Right atrium auricular region (tissue), 2 donors: Measurements from ENCODE around the gene PAX7. TPM values are rescaled to one million over a fixed set of nuclear protein-coding genes. Genes with fewer than 3 reads are reported as not detected.

Source experiments
- DNase-seq: peaks from one replicate; pipeline ENCODE4 v3.0.0-alpha.2; 2019; ENCODE audit warnings: low spot score
- H3K27ac ChIP-seq, 2 donors: fragments of 200-600 bp; sonication (generic); 1 replicate in 1 of 2; 2 replicates in 1 of 2; pipeline ENCODE4 v1.5.1; 2016 to 2019
- H3K27me3 ChIP-seq, 2 donors: fragments of 200-600 bp; sonication (generic); one replicate each; pipeline versions ENCODE4 v1.5.1 to v1.6.0; 2017 to 2019
- H3K36me3 ChIP-seq: fragments of 200-600 bp; sonication (generic); one replicate; pipeline ENCODE4 v1.5.1; 2016
- H3K4me1 ChIP-seq, 2 donors: fragments of 200-600 bp; sonication (generic); one replicate each; pipeline versions ENCODE4 v1.5.1 to v1.6.0; 2017 to 2019
- H3K4me3 ChIP-seq, 2 donors: fragments of 200-600 bp; sonication (generic); 1 replicate in 1 of 2; 2 replicates in 1 of 2; pipeline ENCODE4 v1.5.1; 2017 to 2019; ENCODE audit warnings: mild to moderate bottlenecking in 1 of 2, moderate library complexity in 1 of 2
- H3K9me3 ChIP-seq, 2 donors: fragments of 200-600 bp; sonication (generic); one replicate each; pipeline ENCODE4 v1.5.1; 2019
- total RNA-seq, 2 donors: library from RNA; depleted of rRNA; stranded (reverse); fragments of >200 nt; gene quantifications; one replicate each; pipeline ENCODE4 v1.1.0, GENCODE V29; 2016
- TF ChIP-seq, protein P1 (sequence below), 2 donors: fragments of 200-600 bp; sonication (generic); IDR thresholded peaks; one replicate each; pipeline ENCODE4 v1.5.1; 2019; ENCODE audit warnings: antibody characterized with exemption in 2 of 2

PAX7 gene
- total RNA-seq, 2 donors from 2014 or later = not detected

DNA sequence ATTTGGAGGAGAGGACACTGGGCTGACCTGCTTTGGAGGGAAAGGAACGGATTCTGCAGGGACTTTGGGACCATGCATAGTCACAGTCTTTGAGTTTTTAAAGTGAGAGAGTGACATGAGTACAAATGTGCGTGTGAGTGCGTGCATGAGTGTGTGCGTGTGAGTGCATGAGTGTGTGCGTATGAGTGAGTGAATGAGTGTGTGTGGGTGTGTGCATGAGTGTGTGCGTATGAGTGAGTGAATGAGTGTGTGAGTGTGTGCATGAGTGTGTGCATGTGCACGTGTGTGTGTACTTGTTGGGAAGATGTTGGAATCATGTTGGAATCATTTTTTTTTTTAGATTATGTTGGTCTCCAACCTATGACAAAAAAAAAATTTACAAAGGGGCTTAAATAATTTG is 70.5 kb downstream of the PAX7 start:
- no peak overlapping the region for H3K27ac ChIP-seq
- H3K27me3 ChIP-seq = peaks cover 0 to 4% of the 10 kb centered on the region in 2 donors
- H3K4me3 ChIP-seq = no peak overlapping the region
- no peak for DNase-seq
- H3K4me1 ChIP-seq = no peaks in the 10 kb centered on the region
- no peaks in the 10 kb centered on the region for H3K36me3 ChIP-seq
- no peaks in the 10 kb centered on the region for H3K9me3 ChIP-seq
- TF ChIP-seq, protein P1, sequence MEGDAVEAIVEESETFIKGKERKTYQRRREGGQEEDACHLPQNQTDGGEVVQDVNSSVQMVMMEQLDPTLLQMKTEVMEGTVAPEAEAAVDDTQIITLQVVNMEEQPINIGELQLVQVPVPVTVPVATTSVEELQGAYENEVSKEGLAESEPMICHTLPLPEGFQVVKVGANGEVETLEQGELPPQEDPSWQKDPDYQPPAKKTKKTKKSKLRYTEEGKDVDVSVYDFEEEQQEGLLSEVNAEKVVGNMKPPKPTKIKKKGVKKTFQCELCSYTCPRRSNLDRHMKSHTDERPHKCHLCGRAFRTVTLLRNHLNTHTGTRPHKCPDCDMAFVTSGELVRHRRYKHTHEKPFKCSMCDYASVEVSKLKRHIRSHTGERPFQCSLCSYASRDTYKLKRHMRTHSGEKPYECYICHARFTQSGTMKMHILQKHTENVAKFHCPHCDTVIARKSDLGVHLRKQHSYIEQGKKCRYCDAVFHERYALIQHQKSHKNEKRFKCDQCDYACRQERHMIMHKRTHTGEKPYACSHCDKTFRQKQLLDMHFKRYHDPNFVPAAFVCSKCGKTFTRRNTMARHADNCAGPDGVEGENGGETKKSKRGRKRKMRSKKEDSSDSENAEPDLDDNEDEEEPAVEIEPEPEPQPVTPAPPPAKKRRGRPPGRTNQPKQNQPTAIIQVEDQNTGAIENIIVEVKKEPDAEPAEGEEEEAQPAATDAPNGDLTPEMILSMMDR (IDR thresholded peaks at IDR 0.05) = no peak

DNA sequence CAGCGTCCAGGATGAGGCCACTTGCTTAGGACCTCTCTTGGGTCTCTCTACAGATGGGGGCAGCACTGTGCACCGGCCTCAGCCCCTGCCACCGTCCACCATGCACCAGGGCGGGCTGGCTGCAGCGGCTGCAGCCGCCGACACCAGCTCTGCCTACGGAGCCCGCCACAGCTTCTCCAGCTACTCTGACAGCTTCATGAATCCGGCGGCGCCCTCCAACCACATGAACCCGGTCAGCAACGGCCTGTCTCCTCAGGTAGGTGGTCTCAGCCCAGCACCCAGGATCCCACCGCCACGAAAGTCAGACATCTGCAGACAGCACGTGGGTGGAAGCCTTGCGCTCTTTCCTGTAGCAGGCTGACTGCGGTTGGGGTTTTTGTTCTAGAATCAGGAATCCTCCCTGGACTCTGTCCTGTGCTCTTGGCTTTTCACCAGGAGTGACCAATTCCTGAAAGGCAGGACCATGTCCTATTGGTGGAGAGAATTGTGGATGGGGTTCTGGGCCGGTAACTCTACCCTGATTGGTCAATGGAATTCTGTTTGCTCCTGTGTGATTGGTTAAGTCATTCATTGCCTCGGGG is 72.5 kb downstream of the PAX7 start:
- Histone ChIP-seq H3K27me3 (peaks cover 0 to 4% of the 10 kb centered on the region in 2 donors), H3K4me3 (no peak overlapping the region), H3K9me3 (no peaks in the 10 kb centered on the region), H3K36me3 (no peaks in the 10 kb centered on the region), H3K4me1 (no peaks in the 10 kb centered on the region), H3K27ac (no peak overlapping the region)
- DNase-seq = no peak
- TF ChIP-seq, protein P1 (IDR thresholded peaks at IDR 0.05) = no peak

DNA sequence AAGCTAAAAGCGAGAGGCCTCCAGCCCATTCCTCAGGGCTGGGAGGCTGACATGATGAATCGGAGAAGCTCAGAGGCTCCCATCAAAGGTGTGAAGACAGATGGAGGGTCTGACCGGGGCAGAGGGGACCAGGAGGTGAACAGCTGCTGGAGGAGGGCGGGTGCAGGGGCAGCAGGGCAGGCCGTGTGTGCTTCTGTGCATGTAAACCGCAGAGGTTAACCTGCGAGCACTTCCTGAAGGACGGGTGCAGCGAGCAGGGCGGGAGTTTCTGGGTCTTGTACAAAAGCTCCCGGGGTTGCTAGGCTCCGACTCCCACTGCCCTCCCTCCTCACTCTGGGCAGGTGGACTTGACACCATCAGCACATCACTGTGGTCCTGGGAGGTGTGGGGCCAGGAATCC is 75.2 kb downstream of the PAX7 start:
- Histone ChIP-seq H3K27ac (no peak overlapping the region), H3K27me3 (no peaks in the 10 kb centered on the region), H3K9me3 (no peaks in the 10 kb centered on the region), H3K4me1 (no peaks in the 10 kb centered on the region), H3K36me3 (no peaks in the 10 kb centered on the region), H3K4me3 (no peak overlapping the region)
- TF ChIP-seq, protein P1 (IDR thresholded peaks at IDR 0.05) = no peak
- no peak for DNase-seq

DNA sequence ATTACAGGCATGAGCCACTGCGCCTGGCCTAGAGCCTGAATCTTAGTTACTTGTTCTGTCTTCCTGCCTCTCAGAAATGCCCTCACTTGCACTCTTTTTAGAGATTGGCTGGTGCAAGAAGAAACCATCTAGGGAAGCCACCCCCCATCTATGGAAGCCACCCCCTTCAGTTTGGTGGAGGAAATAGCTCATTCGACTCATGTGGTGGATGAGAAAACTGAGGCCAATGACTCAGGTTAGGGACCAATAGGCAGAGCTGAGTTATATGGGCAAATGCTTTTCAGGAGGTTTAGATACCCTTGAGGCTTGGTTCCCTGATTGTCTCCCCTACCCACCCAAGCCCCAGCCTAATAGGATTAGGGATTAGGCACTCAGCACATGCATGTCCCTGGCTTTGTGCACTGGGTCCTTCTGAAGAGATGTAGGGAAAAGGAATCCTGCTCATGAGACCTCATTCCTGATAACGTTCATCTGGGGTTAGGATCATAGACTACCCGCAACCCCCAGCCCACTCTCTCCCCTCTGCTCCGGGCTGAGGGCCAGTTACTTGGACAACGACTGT is 77.1 kb downstream of the PAX7 start:
- Histone ChIP-seq H3K4me3 (no peak overlapping the region), H3K27me3 (no peaks in the 10 kb centered on the region), H3K9me3 (no peaks in the 10 kb centered on the region), H3K4me1 (no peaks in the 10 kb centered on the region), H3K36me3 (no peaks in the 10 kb centered on the region), H3K27ac (no peak overlapping the region)
- no peak for DNase-seq
- TF ChIP-seq, protein P1 (IDR thresholded peaks at IDR 0.05) = no peak

DNA sequence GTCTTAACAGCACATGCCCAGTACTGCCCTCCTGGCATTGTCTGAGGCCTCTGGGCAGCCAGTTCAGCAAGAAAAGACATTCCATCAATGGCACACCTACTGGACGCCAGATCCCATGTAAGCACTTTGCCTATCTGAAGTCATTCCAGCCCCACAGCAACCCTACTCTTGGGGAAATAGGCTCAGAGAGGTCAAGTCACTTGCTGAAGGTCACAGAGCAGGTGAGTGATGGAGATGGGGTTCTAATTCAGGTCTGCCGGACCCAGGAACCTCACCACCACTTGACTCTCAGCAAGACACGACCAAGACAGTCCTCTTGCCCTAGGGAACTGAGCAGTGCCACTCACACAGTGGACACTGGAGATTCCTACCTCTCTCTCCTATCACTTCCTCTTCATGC is 79.4 kb downstream of the PAX7 start:
- no peak for DNase-seq
- TF ChIP-seq, protein P1 (IDR thresholded peaks at IDR 0.05) = no peak
- Histone ChIP-seq H3K27ac (no peak overlapping the region), H3K27me3 (no peaks in the 10 kb centered on the region), H3K36me3 (no peaks in the 10 kb centered on the region), H3K4me3 (no peak overlapping the region), H3K9me3 (no peaks in the 10 kb centered on the region), H3K4me1 (no peaks in the 10 kb centered on the region)

DNA sequence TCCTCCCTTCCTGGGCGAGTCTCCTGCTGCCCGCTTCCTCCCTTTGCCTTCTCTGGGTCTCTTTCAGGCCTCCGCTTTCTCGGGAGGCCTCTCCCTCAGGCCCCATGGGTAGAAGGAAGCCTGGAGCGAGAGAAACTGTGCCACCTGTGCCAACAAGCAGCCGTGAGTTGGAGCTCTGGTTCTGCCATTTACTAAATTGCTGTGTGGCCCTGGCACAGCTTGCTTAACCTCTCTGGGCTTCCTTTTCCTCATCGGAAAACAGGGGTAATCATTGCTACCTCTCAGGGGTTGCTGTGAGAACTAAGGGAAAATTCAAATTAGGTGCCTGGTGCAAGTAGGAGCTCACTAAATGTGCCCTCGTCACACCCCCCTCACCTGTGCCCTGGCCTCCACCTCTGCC is 80.4 kb downstream of the PAX7 start:
- Histone ChIP-seq H3K36me3 (no peaks in the 10 kb centered on the region), H3K4me3 (no peak overlapping the region), H3K4me1 (no peaks in the 10 kb centered on the region), H3K9me3 (no peaks in the 10 kb centered on the region), H3K27me3 (peaks cover 0 to 4% of the 10 kb centered on the region in 2 donors), H3K27ac (no peak overlapping the region)
- no peak for DNase-seq
- TF ChIP-seq, protein P1 (IDR thresholded peaks at IDR 0.05) = no peak
